HCT116 (cell line): ENCODE data around the gene IL1B. TPM values are rescaled to one million over a fixed set of nuclear protein-coding genes. Genes with fewer than 3 reads are reported as not detected.

ENCODE experiments used
- ATAC-seq: fragments of 200-7000 bp; cut with Tn5 transposase; 2 replicates; pipeline ENCODE4 v1.9.1; 2020; ENCODE audit warnings: mild to moderate bottlenecking, moderate library complexity
- BruUV-seq: library from RNA; stranded (reverse); fragments of 400-500 nt; replicated peaks from 2 replicates; lab custom pipeline; 2021; lab: Mats Ljungman, UMichigan
- CTCF ChIA-PET: fragments of 300-600 bp; sonication (Branson Sonifier 250); formaldehyde crosslinking; loops from one replicate; lab custom pipeline; 2021; ENCODE audit warnings: antibody characterized with exemption; lab: Charles Lee
- POLR2A ChIA-PET: fragments of 300-600, 350-600 bp; sonication (Branson Sonifier 250); formaldehyde crosslinking; loops from one replicate; lab custom pipeline; 2021; ENCODE audit warnings: antibody characterized with exemption; lab: Charles Lee
- RAD21 ChIA-PET, 2 experiments: fragments of 300-600 bp; sonication (Branson Sonifier 250); formaldehyde crosslinking; loops; one replicate each; lab custom pipeline; 2023; ENCODE audit warnings: low total read pairs in 2 of 2; ENCODE audit not compliant: uncharacterized antibody in 2 of 2, unreplicated experiment in 2 of 2, low non-redundant PET in 1 of 2; lab: Charles Lee
- DNase-seq: peaks from one replicate; pipeline ENCODE4 v3.0.0-alpha.2; 2010; ENCODE audit warnings: low read depth, low spot score
- H2AFZ ChIP-seq: fragments of 200-600 bp; shearing (Covaris generic), sonication (generic); 2 replicates; pipeline ENCODE4 v1.6.1; 2017; ENCODE audit warnings: low read depth, mixed run types, mixed read lengths, antibody characterized with exemption, low read length; ENCODE audit not compliant: poor library complexity, severe bottlenecking
- H3K27ac ChIP-seq: 2 replicates; pipeline ENCODE4 v1.5.1; 2012; ENCODE audit warnings: low read depth, low read length
- H3K27me3 ChIP-seq: fragments of 200-600 bp; sonication (generic); 2 replicates; pipeline ENCODE4 v1.6.1; 2016; ENCODE audit warnings: mixed run types, low read length, mixed read lengths; ENCODE audit not compliant: insufficient read depth
- H3K36me3 ChIP-seq, 2 experiments: fragments of 200-500 bp in 1 of 2; fragments of 200-600 bp in 1 of 2; sonication (Bioruptor generic) in 1 of 2; sonication (generic) in 1 of 2; 2 replicates each; pipeline versions ENCODE4 v1.5.1 to v1.6.1; 2014 to 2016; ENCODE audit warnings: low read length in 2 of 2, inconsistent platforms in 1 of 2, mixed read lengths in 1 of 2, mixed run types in 1 of 2; ENCODE audit not compliant: insufficient read depth in 2 of 2, control insufficient read depth in 1 of 2
- H3K4me1 ChIP-seq, 2 experiments: fragments of 200-600 bp in 1 of 2; sonication (generic) in 1 of 2; 2 replicates each; pipeline versions ENCODE4 v1.5.1 to v1.6.1; 2012 to 2017; ENCODE audit warnings: low read length in 2 of 2, inconsistent platforms in 1 of 2, mild to moderate bottlenecking in 1 of 2, mixed read lengths in 1 of 2, mixed run types in 1 of 2, moderate library complexity in 1 of 2; ENCODE audit not compliant: insufficient read depth in 2 of 2, control insufficient read depth in 1 of 2
- H3K4me2 ChIP-seq: fragments of 200-600 bp; sonication (generic); 2 replicates; pipeline ENCODE4 v1.6.1; 2017; ENCODE audit warnings: mixed run types, low read length, mixed read lengths
- H3K4me3 ChIP-seq, 2 experiments: fragments of 200-600 bp in 1 of 2; sonication (generic) in 1 of 2; replicated peaks in 1 of 2; 2 replicates each; pipeline ENCODE4 v1.5.1; 2011 to 2016; ENCODE audit warnings: low read length in 2 of 2, control low read depth in 1 of 2, low read depth in 1 of 2, mild to moderate bottlenecking in 1 of 2, mixed read lengths in 1 of 2, mixed run types in 1 of 2
- H3K79me2 ChIP-seq: fragments of 200-600 bp; sonication (generic); 2 replicates; pipeline ENCODE4 v1.6.1; 2017; ENCODE audit warnings: mild to moderate bottlenecking, mixed run types, low read length, moderate library complexity, mixed read lengths; ENCODE audit not compliant: insufficient read depth
- H3K9ac ChIP-seq: fragments of 200-600 bp; sonication (generic); 2 replicates; pipeline ENCODE4 v1.6.1; 2016; ENCODE audit warnings: low read length, mixed read lengths
- H3K9me2 ChIP-seq: fragments of 200-600 bp; sonication (generic), shearing (Covaris generic); 2 replicates; pipeline ENCODE4 v1.6.1; 2017; ENCODE audit warnings: mixed run types, mild to moderate bottlenecking, moderate library complexity; ENCODE audit not compliant: insufficient read depth
- H3K9me3 ChIP-seq, 2 experiments: fragments of 200-500 bp in 1 of 2; fragments of 200-600 bp in 1 of 2; sonication (Bioruptor generic) in 1 of 2; sonication (generic) in 1 of 2; 2 replicates each; pipeline ENCODE4 v1.6.1; 2014 to 2017; ENCODE audit warnings: low read length in 2 of 2, mixed read lengths in 2 of 2, inconsistent platforms in 1 of 2, low read depth in 1 of 2, mild to moderate bottlenecking in 1 of 2, mixed run types in 1 of 2, moderate library complexity in 1 of 2; ENCODE audit not compliant: control insufficient read depth in 1 of 2, insufficient read depth in 1 of 2
- H4K20me1 ChIP-seq: fragments of 200-600 bp; sonication (generic), shearing (Covaris generic); 2 replicates; pipeline ENCODE4 v1.6.1; 2017; ENCODE audit warnings: mixed run types, mild to moderate bottlenecking, moderate library complexity; ENCODE audit not compliant: insufficient read depth
- ATF3 ChIP-seq: IDR thresholded peaks from 2 replicates; pipeline ENCODE4 v1.6.1; 2012
- CBX3 ChIP-seq: IDR thresholded peaks from 2 replicates; pipeline ENCODE4 v1.6.1; 2012; ENCODE audit warnings: low read depth
- CEBPB ChIP-seq: IDR thresholded peaks from 2 replicates; pipeline ENCODE4 v1.6.1; 2012; ENCODE audit warnings: low read depth
- CTCF ChIP-seq, 3 experiments: fragments of 200-600 bp in 1 of 3; sonication (generic) in 1 of 3; IDR thresholded peaks in 2 of 3; conservative IDR thresholded peaks in 1 of 3; 2 replicates each; pipeline ENCODE4 v1.5.1; 2012 to 2017; ENCODE audit warnings: low read depth in 2 of 3, low read length in 2 of 3, antibody characterized with exemption in 1 of 3, borderline replicate concordance in 1 of 3, control low read depth in 1 of 3, mild to moderate bottlenecking in 1 of 3, mixed read lengths in 1 of 3, mixed run types in 1 of 3, moderate library complexity in 1 of 3; ENCODE audit not compliant: insufficient read depth in 1 of 3
- EGR1 ChIP-seq: IDR thresholded peaks from 2 replicates; pipeline ENCODE4 v1.6.1; 2012; ENCODE audit warnings: low read depth
- ELF1 ChIP-seq: IDR thresholded peaks from 2 replicates; pipeline ENCODE4 v1.6.1; 2012; ENCODE audit warnings: low read depth, borderline replicate concordance
- EZH2 ChIP-seq: fragments of 200-600 bp; sonication (generic); IDR thresholded peaks from 2 replicates; pipeline ENCODE4 v1.6.1; 2017; ENCODE audit warnings: antibody characterized with exemption, mixed run types
- EZH2phosphoT487 ChIP-seq: fragments of 200-600 bp; IDR thresholded peaks from 2 replicates; pipeline ENCODE4 v1.6.1; 2018; ENCODE audit warnings: antibody characterized with exemption, borderline replicate concordance
- FOSL1 ChIP-seq: IDR thresholded peaks from 2 replicates; pipeline ENCODE4 v1.6.1; 2012; ENCODE audit warnings: low read depth
- JUND ChIP-seq: IDR thresholded peaks from 2 replicates; pipeline ENCODE4 v1.6.1; 2012
- POLR2AphosphoS5 ChIP-seq: IDR thresholded peaks from 2 replicates; pipeline ENCODE4 v1.6.1; 2011; ENCODE audit warnings: mild to moderate bottlenecking, low read depth, low read length, moderate library complexity
- RAD21 ChIP-seq: IDR thresholded peaks from 2 replicates; pipeline ENCODE4 v1.6.1; 2012; ENCODE audit warnings: low read depth, mild to moderate bottlenecking
- TCF7L2 ChIP-seq: IDR thresholded peaks from 2 replicates; pipeline ENCODE4 v1.7.0; 2011; ENCODE audit warnings: borderline replicate concordance, inconsistent platforms; ENCODE audit not compliant: insufficient read depth, insufficient read length; ENCODE audit errors: extremely low read depth
- YY1 ChIP-seq: IDR thresholded peaks from 2 replicates; pipeline ENCODE4 v1.6.1; 2011; ENCODE audit warnings: low read length, low read depth, moderate library complexity, mild to moderate bottlenecking; ENCODE audit not compliant: insufficient replicate concordance; ENCODE audit errors: extremely low read depth
- ZFX ChIP-seq: fragments of 450-650 bp; IDR thresholded peaks from 2 replicates; pipeline ENCODE4 v1.6.1; 2017
- ZNF274 ChIP-seq: fragments of 200-500 bp; sonication (Bioruptor generic); IDR thresholded peaks from 2 replicates; pipeline ENCODE4 v1.6.1; 2014; ENCODE audit warnings: mild to moderate bottlenecking, low read depth, low read length, inconsistent platforms
- intact Hi-C: fragments of 100-400 bp; cut with micrococcal nuclease; formaldehyde crosslinking; loops from 2 replicates; pipeline ENCODE4 v1.10.0; 2022
- total RNA-seq: library from RNA; stranded (reverse); gene quantifications from one replicate; pipeline ENCODE4 v1.2.1, GENCODE V29; 2021; ENCODE audit not compliant: unreplicated experiment
- TF ChIP-seq, protein P1 (sequence below): IDR thresholded peaks from 2 replicates; pipeline ENCODE4 v1.6.1; 2012

The IL1B gene
- total RNA-seq, 1 experiment from 2014 or later = not detected

- peaks cover 8% of the 10 kb centered on the region in 2 experiments for H3K4me1 ChIP-seq
- BruUV-seq = no TSS peak
- no peaks in the 10 kb centered on the region for H4K20me1 ChIP-seq
- H3K4me2 ChIP-seq = no peak overlapping the region
- no peaks in the 10 kb centered on the region for H3K9me3 ChIP-seq
- H2AFZ ChIP-seq = no peak overlapping the region
- no peaks in the 10 kb centered on the region for H3K9me2 ChIP-seq
- TF ChIP-seq ZFX = no peak
- TF ChIP-seq CEBPB = no peak
- TF ChIP-seq CBX3 = no peak
- TF ChIP-seq ATF3 = no peak
- TF ChIP-seq EZH2phosphoT487 = no peak
- ChIA-PET POLR2A (interaction anchor here (0.9 kb wide), 2 partner anchors 11 to 14 kb away, joined by 3 read pairs; no protein-coding TSS in a partner anchor), CTCF (no interaction called here), RAD21 (no interaction called here)
- H3K27ac ChIP-seq = no peak overlapping the region
- no peaks in the 10 kb centered on the region for H3K79me2 ChIP-seq
- H3K27me3 ChIP-seq = no peaks in the 10 kb centered on the region
- DNase-seq = no peak
- intact Hi-C loops = no loop called here
- no peak overlapping the region for H3K9ac ChIP-seq
- no peak for ATAC-seq
- no peak overlapping the region for H3K4me3 ChIP-seq
- H3K36me3 ChIP-seq = no peaks in the 10 kb centered on the region
Observed at GRCh38 chr2:112819081-112819480, 17.5 kb downstream of the IL1B start.

- ATAC-seq (no peak), DNase-seq (no peak)
- H3K36me3 ChIP-seq = no peaks in the 10 kb centered on the region
- RAD21 ChIA-PET = no interaction called here
- no peaks in the 10 kb centered on the region for H3K27me3 ChIP-seq
- POLR2A ChIA-PET = interaction anchor here (0.9 kb wide), 1 partner anchor 12 kb away, joined by 3 read pairs; no protein-coding TSS in a partner anchor
- CTCF ChIA-PET = no interaction called here
- no TSS peak for BruUV-seq
- intact Hi-C loops = no loop called here
- H4K20me1 ChIP-seq = no peaks in the 10 kb centered on the region
- H3K27ac ChIP-seq = no peak overlapping the region
- H3K9me2 ChIP-seq = no peaks in the 10 kb centered on the region
- H3K4me2 ChIP-seq = no peak overlapping the region
- H2AFZ ChIP-seq = no peak overlapping the region
- no peak overlapping the region for H3K4me3 ChIP-seq
- H3K4me1 ChIP-seq = peaks cover 9 to 12% of the 10 kb centered on the region in 2 experiments
- no peaks in the 10 kb centered on the region for H3K79me2 ChIP-seq
- TF ChIP-seq FOSL1 (no peak), RAD21 (no peak), EGR1 (no peak), ZFX (no peak), POLR2AphosphoS5 (no peak), JUND (no peak), ZNF274 (no peak), EZH2 (no peak), ATF3 (no peak), CTCF (IDR thresholded peaks at IDR 0.05 in 2 of 3, conservative IDR thresholded peaks at IDR 0.05 in 1 of 3; ENCODE audit: borderline replicate concordance in 1 of 3, insufficient read depth in 1 of 3, low read depth in 2 of 3, low read length in 2 of 3) (no peak), CBX3 (no peak), CEBPB (no peak), EZH2phosphoT487 (no peak), YY1 (no peak), ELF1 (no peak), TCF7L2 (no peak)
- TF ChIP-seq, protein P1, sequence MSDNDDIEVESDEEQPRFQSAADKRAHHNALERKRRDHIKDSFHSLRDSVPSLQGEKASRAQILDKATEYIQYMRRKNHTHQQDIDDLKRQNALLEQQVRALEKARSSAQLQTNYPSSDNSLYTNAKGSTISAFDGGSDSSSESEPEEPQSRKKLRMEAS = no peak
- H3K9me3 ChIP-seq = no peaks in the 10 kb centered on the region
- no peak overlapping the region for H3K9ac ChIP-seq
Observed at GRCh38 chr2:112818094-112818902, 18.3 kb downstream of the IL1B start.
